Measurements from ENCODE around the gene YDJC. TPM values are rescaled to one million over a fixed set of nuclear protein-coding genes. Genes with fewer than 3 reads are reported as not detected.

Gene YDJC
- total and polyA plus RNA-seq, 2 donors (not counting 1 experiment from before 2014, with no cell fraction given): 4.7 to 10.4 TPM

DNA sequence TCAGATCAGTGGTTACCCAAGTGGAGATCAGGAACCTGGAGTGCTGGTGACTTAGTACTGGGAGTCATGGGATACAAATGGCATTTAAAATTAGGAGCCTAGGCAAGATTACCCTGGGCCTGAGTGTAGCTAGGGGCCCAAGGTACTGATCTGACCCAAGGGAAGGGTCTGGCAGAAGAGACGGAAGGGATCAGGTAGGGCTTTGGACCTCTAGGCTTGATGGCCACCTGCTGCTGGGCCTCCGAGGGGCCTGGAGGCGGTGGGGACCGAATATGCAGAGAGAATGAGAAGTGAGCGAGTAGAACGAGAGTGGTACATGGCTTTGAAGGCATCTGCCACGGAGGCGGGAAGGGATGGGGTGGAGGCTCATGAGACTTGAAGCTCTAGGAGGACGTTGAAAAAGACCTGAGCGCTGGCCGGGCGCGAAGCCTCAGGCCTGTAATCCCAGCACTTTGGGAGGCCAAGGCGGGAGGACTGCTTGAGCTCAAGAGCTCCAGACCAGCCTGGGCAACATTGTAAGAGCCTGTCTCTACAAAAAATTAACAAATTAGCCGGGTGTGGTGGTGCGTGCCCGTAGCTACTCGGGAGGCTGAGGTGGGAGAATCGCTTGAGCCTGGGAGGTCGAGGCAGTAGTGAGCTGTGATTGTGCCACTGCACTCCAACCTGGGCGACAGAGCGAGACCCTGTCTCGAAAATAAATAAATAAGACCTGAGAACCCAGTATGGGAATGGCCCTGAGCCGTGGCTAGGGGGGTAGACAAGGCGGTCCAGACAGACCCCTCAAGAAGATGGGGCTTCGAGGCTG is 35.4 kb upstream of the YDJC start:
- Histone ChIP-seq H3K9me3 (ENCODE audit: control insufficient read depth, insufficient read depth, low read depth, low read length) (no peaks in the 10 kb centered on the region), H4K20me1 (ENCODE audit: control insufficient read depth, extremely low read depth, insufficient read depth, low read length) (no peaks in the 10 kb centered on the region), H3K36me3 (ENCODE audit: control insufficient read depth, insufficient read depth, low read length) (no peaks in the 10 kb centered on the region), H2AFZ (ENCODE audit: low read length) (peak overlapping the region; percentile 42), H3K4me2 (ENCODE audit: extremely low read depth, insufficient read depth, low read length) (peak overlapping the region; percentile 44), H3K79me2 (ENCODE audit: control insufficient read depth, insufficient read depth, low read length) (peaks cover 10% of the 10 kb centered on the region), H3K27me3 (ENCODE audit: control insufficient read depth, insufficient read depth, low read length) (no peaks in the 10 kb centered on the region), H3K4me3 (replicated peaks in 1 of 4; ENCODE audit: control extremely low read depth in 1 of 4, insufficient read depth in 1 of 4, low read depth in 3 of 4, low read length in 4 of 4) (peak overlapping the region; percentile 46 to 90 (median 75)), H3K27ac (ENCODE audit: insufficient read depth, low read length) (peak overlapping the region; percentile 71), H3K9ac (ENCODE audit: insufficient read depth, low read length) (peak overlapping the region; percentile 74), H3K4me1 (ENCODE audit: control insufficient read depth, extremely low read depth, insufficient read depth, low read length) (no peaks in the 10 kb centered on the region)
- DNase-seq (ENCODE audit: low read depth in 2 of 2): no peak
- no peak for TF ChIP-seq EZH2 (IDR thresholded peaks at IDR 0.05; ENCODE audit: low read length, missing control alignments)
- TF ChIP-seq, protein P1, sequence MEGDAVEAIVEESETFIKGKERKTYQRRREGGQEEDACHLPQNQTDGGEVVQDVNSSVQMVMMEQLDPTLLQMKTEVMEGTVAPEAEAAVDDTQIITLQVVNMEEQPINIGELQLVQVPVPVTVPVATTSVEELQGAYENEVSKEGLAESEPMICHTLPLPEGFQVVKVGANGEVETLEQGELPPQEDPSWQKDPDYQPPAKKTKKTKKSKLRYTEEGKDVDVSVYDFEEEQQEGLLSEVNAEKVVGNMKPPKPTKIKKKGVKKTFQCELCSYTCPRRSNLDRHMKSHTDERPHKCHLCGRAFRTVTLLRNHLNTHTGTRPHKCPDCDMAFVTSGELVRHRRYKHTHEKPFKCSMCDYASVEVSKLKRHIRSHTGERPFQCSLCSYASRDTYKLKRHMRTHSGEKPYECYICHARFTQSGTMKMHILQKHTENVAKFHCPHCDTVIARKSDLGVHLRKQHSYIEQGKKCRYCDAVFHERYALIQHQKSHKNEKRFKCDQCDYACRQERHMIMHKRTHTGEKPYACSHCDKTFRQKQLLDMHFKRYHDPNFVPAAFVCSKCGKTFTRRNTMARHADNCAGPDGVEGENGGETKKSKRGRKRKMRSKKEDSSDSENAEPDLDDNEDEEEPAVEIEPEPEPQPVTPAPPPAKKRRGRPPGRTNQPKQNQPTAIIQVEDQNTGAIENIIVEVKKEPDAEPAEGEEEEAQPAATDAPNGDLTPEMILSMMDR (conservative IDR thresholded peaks at IDR 0.05 in 1 of 2, IDR thresholded peaks at IDR 0.05 in 1 of 2; ENCODE audit: low read depth in 1 of 2, low read length in 2 of 2): no peak

DNA sequence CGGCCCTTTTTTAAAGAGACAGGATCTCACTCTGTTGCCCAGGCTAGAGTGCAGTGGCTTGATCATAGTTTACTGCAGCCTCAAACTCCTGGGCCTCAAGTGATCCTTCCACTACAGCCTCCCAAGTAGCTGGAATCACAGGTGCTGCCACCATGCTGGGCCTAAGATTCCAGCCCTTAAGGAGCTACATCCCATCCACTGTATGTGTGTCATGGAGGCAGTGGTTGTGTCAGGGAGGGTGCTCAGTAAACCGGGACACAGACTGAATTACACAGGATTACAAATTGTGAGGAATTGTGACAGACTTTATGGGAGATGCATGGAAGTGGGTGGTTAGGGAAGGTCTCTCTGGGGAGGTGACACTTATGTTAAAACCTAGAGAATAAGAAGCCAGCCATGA is 33.9 kb upstream of the YDJC start:
- H2AFZ ChIP-seq (ENCODE audit: low read length): no peak overlapping the region
- H3K4me3 ChIP-seq (replicated peaks in 1 of 4; ENCODE audit: control extremely low read depth in 1 of 4, insufficient read depth in 1 of 4, low read depth in 3 of 4, low read length in 4 of 4): no peak overlapping the region
- no peak for DNase-seq (ENCODE audit: low read depth in 2 of 2)
- no peaks in the 10 kb centered on the region for H3K4me1 ChIP-seq (ENCODE audit: control insufficient read depth, extremely low read depth, insufficient read depth, low read length)
- no peak overlapping the region for H3K27ac ChIP-seq (ENCODE audit: insufficient read depth, low read length)
- no peak overlapping the region for H3K4me2 ChIP-seq (ENCODE audit: extremely low read depth, insufficient read depth, low read length)
- no peaks in the 10 kb centered on the region for H4K20me1 ChIP-seq (ENCODE audit: control insufficient read depth, extremely low read depth, insufficient read depth, low read length)
- H3K36me3 ChIP-seq (ENCODE audit: control insufficient read depth, insufficient read depth, low read length): no peaks in the 10 kb centered on the region
- H3K9ac ChIP-seq (ENCODE audit: insufficient read depth, low read length): no peak overlapping the region
- no peaks in the 10 kb centered on the region for H3K27me3 ChIP-seq (ENCODE audit: control insufficient read depth, insufficient read depth, low read length)
- TF ChIP-seq EZH2 (IDR thresholded peaks at IDR 0.05; ENCODE audit: low read length, missing control alignments): no peak
- TF ChIP-seq, protein P1 (conservative IDR thresholded peaks at IDR 0.05 in 1 of 2, IDR thresholded peaks at IDR 0.05 in 1 of 2; ENCODE audit: low read depth in 1 of 2, low read length in 2 of 2): no peak
- H3K9me3 ChIP-seq (ENCODE audit: control insufficient read depth, insufficient read depth, low read depth, low read length): no peaks in the 10 kb centered on the region
- peaks cover 7% of the 10 kb centered on the region for H3K79me2 ChIP-seq (ENCODE audit: control insufficient read depth, insufficient read depth, low read length)

DNA sequence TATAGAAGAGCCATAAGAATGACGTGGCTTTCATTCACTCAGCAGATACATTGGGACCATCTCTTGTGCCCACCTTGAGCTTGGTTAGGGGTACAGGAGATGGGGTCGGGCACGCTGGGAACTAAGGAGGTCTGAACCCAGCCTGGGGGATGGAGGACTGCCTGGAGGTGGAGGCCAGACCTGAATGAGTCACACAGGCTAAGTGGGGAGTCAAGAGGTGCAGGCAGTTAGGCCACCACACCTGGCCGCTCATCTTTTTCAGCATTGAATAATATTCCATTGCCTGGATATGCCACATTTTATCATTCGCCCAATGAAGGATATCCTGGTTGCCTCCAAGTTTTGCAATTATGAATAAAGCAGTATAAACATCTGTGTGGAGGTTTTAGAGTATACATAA is 32.2 kb upstream of the YDJC start:
- DNase-seq (ENCODE audit: low read depth in 2 of 2): no peak
- Histone ChIP-seq H3K4me1 (ENCODE audit: control insufficient read depth, extremely low read depth, insufficient read depth, low read length) (no peaks in the 10 kb centered on the region), H4K20me1 (ENCODE audit: control insufficient read depth, extremely low read depth, insufficient read depth, low read length) (no peaks in the 10 kb centered on the region), H3K4me3 (replicated peaks in 1 of 4; ENCODE audit: control extremely low read depth in 1 of 4, insufficient read depth in 1 of 4, low read depth in 3 of 4, low read length in 4 of 4) (no peak overlapping the region), H3K9me3 (ENCODE audit: control insufficient read depth, insufficient read depth, low read depth, low read length) (no peaks in the 10 kb centered on the region), H3K36me3 (ENCODE audit: control insufficient read depth, insufficient read depth, low read length) (no peaks in the 10 kb centered on the region), H3K27me3 (ENCODE audit: control insufficient read depth, insufficient read depth, low read length) (no peaks in the 10 kb centered on the region), H3K79me2 (ENCODE audit: control insufficient read depth, insufficient read depth, low read length) (peaks cover 1% of the 10 kb centered on the region), H2AFZ (ENCODE audit: low read length) (no peak overlapping the region), H3K4me2 (ENCODE audit: extremely low read depth, insufficient read depth, low read length) (no peak overlapping the region), H3K9ac (ENCODE audit: insufficient read depth, low read length) (no peak overlapping the region), H3K27ac (ENCODE audit: insufficient read depth, low read length) (no peak overlapping the region)
- TF ChIP-seq, protein P1 (conservative IDR thresholded peaks at IDR 0.05 in 1 of 2, IDR thresholded peaks at IDR 0.05 in 1 of 2; ENCODE audit: low read depth in 1 of 2, low read length in 2 of 2): no peak
- no peak for TF ChIP-seq EZH2 (IDR thresholded peaks at IDR 0.05; ENCODE audit: low read length, missing control alignments)

All from fibroblast of lung (primary cell).